Activated effector memory CD4-positive, alpha-beta T cell treated with anti-CD3 and anti-CD28 coated beads, Interleukin-2, amount 50 U/mL, for 16 hours (primary cell): ENCODE results near the gene NEK9.
A peak's percentile ranks its signal among the peaks of the same experiment; 100 is the strongest.
"Not testable (repeated sequence)": the region's sequence is repeated elsewhere in the genome, so short reads cannot be mapped to it uniquely, and the experiment has no call there.

Experiments
- DNase-seq: peaks from one replicate; pipeline ENCODE4 v3.0.0-alpha.2; 2020

The NEK9 gene

DNA sequence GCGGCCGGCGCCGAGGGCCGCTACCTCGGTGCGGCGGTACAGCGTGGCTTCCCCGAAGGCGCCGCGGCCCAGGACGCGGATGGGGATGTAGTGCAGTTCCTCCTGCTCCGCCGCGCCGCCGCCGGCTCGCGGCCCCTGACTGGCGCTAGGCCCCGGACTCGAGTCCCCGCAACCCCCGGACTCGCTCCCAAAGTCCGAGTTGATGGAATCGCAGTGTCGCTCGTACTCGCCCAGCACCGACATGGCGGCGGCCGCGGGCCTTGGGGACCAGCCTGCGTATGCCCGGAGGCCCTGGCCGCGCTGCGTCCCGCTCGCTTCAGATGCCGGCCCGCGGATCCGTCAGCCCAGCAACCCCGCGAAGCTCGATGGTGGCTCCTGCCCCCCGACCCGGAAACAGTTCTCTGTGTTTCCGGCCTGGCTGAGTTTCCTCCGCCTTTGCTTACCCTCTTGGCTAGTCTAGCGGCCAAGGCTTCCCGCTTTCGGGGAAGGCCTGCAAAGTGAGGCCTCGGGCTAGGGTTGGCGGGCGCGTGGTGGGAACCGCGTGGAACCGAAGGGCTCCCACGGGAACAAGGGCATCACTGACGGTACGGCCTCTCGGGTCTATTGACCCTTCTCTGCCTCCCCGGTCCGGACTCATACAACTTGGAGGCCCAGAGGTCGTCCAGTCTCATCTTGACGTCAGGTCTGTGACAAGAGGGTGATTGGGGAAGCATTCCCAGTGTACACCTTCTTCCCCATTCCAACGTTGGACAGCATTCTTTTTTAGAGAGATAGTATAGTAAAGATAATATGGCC lies at the start of gene NEK9:
Gene NEK9 (minus strand): TSS at position 370 of the 795 bp plus-strand sequence. CDS start 127 bp downstream, at position 243.
- DNase-seq, result peak; percentile 96

DNA sequence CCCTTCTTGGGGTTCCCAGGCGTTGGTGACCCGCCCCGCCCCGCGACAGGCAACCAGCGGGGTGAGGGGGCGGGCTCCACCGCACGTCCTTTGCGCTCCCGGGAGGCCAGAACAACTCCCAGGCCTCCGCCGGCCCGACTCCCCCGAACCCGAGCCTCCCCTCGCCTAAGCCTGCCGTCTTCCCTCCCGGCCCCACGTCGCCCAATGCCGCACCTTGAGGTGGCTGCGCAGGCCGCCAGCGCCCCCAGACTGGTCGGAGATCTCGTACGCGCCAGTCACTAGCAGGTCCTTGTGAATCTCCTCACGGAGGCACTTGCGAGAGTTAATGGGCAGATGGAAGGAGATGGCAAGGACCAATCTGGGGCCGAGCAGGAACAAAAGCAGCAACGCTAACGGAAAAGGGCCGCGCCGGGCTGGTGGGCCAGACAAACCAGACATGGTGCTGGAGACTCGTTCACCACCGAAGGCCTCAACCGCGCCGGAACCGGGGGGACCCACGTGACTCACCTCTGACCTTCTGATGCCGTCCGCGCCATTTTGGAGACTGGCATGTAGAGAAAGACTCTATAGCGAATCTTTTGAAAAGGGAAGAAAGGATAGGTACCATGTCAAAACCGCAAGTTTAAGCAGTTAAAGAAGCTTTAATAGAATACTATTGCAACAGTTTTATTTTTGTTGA lies 49.4 kb upstream of the NEK9 start, which contains the start of gene TMED10:
Gene TMED10 (minus strand): TSS at position 471 of the 679 bp plus-strand sequence. CDS start 33 bp downstream, at position 438.
- peak; percentile 97 for DNase-seq

DNA sequence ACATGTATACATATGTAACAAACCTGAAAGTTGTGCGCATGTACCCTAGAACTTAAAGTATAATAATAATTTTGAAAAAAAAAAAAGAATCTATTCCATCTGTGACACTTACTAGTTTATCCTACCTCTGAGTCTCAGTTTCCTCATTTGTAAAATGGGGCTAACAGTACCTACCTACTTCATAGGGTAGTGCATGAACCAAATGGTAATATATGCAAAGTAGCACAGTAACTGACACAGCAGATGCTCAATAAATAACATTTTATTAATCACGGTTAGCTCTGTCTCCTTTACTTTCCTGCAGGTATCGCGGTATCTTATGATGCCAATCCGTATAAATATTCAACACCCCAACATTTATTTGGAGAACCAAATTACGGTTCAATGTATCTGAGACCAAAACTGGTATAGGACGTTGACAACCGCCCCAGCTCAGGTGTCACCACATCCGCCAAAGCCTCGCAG lies 48.9 kb upstream of the NEK9 start:
- no peak for DNase-seq

DNA sequence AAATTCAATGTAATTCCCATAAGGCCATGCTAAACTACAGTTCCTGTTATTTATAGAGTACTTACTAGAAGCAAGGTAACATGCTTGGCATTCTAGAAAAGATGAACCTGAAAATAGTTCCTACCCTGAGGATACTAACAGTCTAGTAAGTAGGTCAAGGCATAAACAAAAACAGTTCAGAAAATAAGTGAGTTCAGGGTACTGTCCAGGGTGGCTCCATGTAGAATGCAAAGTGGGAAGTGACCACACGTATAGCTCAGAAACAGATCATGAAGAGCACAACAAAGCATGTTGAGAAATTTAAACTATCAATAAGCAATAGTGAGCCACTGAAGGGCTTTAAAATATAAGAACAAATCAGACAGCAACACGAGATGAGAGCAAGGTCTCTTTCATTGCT lies 47.2 kb upstream of the NEK9 start:
- DNase-seq, result no peak

DNA sequence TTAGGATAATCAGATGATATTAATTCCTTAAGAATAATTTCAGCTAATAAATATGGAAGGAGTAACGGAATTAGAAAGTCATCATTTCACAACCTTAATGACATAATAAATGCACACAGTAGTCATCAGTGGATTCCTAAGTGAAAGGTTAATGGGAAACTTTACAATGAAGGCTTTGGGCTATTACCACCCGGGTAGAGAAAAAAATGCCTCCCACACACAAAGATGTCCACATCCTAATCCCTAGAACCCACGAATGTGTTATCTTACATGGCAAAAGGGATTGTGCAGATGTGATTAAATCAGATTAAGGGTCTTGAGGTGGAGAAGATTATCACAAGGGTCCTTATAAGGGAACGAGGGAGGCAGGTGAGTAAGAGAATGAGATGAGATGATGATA lies 43.9 kb upstream of the NEK9 start:
- DNase-seq, result no peak

DNA sequence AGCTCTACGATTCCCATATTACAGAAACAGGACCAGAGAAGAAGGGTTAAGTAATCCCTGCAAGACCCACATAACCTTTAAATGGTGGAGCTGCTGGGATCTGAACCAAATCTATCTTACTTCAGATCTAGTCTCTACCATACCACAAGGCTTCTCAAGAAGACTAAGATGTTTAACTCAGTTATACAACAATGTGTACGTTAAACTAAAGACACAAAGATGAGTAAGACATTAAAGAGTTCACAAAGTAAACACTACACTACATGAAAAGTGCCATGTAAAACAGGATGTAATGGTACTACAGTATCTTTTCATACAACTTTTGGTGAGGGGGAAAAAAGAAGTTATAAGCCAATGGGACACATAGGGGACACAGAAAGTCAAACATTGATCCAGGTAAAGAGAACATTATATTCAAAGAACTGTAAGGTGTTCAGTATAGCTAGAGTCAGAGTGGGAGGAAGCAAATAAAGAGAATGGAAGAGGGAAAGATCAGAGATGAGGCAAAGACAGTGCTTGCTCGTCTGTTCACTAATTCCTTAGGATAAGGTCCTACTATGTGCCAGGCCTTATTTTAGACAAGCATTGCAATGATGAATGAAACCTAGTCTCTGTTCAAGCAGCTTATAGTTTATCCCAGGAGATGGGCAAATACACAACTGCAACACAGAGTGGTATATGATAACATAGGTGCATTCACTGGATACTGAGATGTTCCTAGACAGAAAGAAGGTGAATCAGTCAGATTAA lies 41.9 kb upstream of the NEK9 start:
- DNase-seq, result no peak

DNA sequence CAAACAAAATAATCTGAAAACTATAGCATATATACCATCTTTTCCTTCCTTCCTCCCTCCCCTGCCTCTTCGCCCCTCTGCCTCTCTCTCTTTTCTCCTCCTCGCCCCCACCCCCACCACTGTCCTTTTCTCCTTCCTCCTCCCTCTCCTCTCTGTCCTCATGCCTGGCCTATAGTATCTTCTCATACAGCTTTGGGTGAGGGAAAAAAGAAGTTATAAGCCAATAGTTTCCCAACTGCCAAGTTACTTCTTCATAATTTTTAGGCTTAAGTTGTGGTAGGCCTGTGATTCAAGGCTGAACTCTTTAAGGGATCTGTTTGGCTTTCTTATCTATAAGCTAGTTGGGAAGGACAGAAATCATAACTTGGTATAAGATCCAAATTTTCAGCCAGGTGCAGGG lies 40.5 kb upstream of the NEK9 start:
- no peak for DNase-seq

DNA sequence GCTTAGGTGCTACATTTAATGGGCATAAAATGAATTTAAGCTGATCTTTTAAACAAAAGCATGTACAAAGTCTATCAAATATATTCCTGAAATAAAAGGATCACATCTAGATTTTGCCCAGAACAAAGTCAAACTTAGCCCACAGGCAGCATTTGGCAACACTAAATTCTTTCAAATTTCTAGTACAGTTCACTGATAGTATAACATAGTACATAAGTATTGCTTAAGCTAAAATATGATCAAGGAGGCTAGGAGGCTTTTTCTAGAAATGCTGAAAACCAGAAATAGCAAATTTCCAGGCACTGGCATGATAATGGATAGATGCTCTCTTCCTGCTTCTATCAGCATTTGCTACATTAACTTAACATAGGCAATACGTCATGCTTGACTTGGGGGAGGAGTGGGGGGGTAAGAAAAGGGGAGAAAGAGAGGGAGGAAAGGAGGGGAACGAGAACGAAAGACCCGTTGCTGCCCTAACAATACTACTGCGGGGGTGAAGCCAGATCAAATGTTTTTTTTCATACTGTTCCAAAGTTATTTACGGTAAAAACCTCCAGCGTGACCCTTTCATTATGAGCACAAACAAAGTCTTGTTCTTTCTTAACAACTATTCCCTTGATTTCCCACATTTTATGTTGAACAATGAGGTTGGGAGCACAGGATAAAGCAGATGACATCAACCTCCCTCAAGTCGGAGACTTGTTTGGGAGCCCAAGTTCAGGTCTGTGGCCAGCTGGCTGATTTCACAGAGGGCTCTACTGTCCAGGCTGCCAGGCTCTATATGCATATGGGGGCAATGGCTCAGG lies 38.9 kb upstream of the NEK9 start:
- DNase-seq, result no peak

DNA sequence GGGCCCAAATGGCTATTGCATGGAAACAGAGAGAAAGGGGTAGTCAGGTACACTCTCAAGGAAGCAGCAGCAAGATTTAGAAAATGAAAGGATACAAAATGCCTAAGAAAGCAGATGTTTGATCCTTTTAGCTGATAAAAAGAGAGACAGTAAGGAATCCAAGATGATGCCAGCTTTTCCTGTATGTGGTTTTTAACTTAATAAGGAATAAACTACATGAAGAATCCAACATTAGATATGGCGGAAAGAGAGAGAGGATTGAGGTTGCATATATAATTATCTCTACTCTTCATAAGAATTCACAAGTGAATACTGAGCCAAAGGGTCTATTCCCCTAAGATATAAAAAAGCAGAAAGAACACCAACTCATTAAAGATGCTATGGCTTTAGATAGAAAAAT lies 38.0 kb upstream of the NEK9 start:
- DNase-seq, result no peak

DNA sequence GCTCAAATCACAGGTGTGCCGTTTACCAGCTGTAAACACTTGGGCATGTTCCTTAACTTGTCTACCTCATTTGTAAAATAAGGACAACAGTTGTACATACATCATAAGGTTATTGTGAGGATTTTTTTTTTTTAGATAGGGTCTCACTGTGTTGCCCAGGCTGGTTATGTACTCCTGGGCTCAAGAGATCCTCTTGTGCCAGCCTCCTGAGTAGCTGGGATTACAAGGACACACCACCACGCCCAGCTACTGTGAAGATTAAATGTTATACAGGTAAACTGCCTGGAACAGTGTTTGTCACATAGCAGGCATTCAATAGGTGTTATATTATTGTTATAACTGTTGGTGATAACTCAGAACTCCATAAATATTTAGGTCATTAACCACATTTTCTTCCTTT lies 36.8 kb upstream of the NEK9 start:
- DNase-seq, result no peak

DNA sequence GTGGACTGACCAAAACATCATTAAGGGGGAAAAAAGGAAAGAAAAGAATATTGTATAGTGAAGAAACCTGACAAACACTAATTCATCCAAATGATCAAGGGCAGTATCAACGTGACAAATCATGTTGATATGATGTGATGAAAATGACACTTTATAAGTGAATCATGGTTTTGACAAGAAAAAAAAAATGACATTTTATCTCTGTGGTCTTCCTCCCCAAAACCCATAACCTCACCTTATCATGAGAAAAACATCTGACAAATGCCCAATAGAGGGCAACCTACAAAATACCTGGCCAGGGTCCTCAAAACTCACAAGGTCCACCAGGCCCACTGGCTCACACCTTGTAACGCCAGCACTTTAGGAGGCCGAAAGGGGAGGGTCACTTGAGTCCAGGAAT lies 35.8 kb upstream of the NEK9 start:
- no peak for DNase-seq

DNA sequence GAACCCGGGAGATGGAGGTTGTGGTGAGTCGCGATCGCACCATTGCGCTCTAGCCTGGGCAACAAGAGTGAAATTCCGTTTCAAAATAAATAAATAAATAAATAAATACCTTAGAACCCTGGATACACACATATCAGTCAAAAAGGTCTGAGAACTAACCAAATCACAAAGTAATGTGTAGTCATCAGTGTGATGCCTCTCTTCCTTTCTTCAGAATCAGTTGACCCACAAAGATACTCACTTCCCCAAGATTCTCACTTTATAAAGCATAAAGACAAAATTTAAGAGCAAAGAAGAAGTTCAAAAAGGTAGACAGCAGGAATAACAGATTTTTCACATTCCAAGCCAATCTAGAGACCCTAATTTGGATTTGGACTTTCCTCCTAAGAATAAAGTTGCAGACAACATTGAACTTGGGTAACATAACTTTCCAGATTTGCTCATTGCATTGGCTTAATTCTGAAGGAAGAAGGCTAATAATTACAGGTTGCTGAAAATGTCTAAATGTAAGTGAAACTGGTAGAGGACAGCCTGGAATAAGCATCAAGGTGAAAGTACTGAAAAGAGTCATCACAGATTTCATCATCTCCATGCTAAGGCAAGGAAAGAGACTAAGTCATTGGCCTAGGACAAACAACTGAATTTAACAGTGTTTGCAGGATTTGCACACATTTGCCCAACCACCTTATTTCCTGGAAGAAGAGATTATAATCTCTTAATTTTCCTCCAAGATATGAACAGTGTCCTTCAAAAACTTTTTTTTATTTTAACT lies 32.2 kb upstream of the NEK9 start:
- DNase-seq, result no peak

DNA sequence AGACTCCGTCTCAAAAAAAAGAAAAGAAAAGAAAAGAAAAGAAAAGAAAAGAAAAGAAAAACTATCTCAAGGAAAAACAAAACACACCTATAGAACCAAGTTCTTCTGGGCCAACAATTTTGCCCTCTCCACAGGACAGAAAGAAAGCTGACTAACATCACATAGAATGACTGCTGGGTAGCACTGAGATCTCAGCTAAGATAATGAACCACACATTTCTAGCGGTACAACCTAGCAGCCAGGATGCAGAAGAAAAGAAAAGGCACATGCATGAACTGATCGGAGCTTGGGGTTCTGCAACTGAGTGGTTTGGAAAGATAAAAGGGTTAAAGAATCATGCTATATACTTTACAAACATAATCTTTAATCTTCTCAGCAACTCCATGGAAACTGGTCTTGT lies 30.1 kb upstream of the NEK9 start:
- DNase-seq, result no peak

DNA sequence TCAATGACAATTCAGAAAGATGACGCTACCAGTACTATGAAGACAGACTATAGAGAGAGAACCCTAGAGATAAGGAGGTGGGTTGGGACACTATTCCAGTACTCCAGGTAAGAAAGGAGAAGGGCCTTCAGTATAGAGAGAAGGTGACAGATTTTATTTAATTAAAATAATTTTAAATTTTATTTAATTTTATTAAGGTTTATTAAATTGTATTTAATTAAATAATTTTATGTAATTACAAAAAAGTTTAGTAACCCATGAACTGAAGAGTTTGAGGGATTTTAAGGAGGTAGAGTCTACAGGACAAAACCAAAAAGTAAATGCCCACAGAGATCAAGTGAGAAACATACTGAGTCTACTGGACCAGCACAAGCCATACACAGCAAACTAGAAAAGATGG lies 29.3 kb upstream of the NEK9 start:
- DNase-seq, result no peak

DNA sequence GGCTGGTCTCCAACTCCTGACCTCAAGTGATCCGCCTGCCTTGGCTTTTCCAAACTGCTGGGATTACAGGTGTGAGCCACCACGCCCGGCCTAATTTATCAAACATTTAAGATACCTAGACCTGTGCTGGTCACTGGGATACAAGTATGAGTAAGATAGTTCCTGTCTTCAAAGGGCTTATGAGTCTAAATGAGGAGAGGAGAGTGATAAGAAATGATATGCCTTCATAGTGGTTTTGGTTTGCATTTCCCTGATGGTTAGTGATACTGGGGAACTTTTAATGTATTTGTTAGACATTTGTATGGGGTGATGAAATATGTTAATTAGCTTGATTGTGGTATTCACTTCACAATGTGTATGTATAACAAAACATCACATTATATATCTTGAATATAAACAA lies 28.3 kb upstream of the NEK9 start:
- no peak for DNase-seq

DNA sequence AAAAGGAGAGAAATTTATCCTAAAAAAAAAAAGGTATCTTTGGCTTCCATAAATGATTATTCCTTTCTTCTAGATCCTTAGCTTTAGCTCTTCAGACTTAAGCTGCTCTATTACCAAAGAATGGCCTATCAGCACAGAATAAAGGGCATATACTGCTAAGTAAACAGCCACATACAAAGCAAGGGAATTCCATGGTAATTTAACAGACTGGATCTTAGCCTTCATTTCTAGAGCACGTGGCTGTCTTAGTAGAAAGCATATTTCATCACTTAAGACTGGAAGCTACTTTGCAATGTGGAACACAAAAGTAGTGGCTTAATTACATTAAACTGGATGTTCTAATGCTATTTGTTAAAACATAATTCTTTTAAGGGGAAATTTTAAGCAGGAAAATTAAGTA lies 26.4 kb upstream of the NEK9 start:
- DNase-seq, result no peak

DNA sequence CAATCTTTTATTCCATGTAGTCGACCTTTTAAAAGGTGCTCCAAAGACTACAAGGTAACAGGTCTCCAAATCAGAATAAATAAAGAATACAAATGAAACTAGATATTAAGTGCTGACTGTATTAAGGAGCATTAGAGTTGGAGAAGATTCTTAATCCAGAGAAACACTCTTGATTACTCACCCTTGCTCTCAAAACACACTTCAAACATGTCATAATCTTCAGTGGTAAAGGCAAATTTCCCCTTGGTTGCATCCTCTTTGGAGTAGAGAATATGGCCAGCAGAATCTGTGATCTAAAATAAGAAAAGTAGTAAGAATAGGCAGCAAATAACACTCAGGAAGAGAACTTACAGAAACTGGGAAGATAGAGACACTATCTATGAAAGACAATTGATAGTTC lies 25.0 kb upstream of the NEK9 start:
- DNase-seq, result no peak

DNA sequence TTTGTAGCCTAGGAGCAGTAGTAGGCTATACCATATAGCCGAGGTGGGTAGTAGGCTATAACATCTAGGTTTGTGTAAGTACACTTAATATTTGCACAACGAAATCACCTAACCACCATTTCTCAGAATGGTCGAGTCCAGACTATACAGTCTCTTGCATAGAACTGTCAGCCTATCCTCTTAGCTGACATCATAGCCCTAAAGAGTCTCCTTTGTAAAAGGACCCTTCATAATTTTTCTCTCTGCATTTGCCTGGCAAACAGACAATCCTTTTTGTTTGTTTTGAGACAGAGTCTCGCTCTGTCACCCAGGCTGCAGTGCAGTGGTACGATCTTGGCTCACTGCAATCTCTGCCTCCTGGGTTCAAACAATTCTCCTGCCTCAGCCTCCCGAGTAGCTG lies 23.8 kb upstream of the NEK9 start:
- not testable (repeated sequence) for DNase-seq

DNA sequence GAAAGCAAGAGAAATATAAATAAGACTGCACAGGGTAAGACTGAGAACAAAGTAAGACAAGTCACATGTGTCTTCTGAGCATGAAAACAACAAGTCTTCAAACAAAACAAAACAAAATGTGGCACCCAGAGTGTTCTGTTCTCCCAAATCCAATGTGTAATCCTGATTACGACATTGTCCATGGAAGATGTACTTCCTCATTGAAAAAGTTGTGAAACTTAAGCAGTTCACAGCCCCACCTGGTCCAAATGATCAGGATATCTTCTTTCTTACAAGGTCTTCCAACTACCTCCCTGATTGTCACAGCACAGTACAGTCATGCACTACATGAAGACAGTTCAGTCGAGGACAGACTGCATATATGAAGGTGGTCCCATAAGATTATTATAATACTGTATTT lies 23.3 kb upstream of the NEK9 start:
- DNase-seq, result no peak

DNA sequence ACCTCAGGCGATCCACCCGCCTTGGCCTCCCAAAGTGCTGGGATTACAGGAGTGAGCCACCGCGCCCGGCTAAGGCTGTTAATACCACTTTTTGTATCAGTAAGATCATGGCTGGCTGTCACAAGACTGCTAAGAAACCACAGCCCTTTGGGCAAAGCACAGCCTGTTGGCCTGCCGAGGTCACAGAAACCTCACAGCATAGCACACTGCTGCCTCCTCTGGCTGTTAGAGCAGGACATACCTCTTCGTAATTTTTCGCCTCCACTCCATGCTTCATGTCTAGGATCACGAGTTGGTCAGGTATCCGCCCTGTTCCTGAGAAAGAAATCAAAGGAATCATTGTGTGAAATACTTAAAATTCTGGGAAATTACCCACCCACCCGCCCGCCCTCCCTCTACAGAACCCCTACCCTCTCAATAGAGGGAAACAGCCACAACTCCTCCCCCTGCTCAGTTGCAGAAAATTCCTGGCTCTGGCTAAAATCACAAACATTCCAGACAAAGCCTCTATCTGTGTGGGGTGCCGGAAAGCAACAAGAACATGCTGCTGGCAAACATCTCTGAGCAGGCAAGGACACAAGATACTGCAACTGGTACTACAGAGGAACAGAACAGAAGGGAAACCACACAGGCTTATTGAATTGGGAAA lies 20.7 kb upstream of the NEK9 start:
- DNase-seq, result no peak

DNA sequence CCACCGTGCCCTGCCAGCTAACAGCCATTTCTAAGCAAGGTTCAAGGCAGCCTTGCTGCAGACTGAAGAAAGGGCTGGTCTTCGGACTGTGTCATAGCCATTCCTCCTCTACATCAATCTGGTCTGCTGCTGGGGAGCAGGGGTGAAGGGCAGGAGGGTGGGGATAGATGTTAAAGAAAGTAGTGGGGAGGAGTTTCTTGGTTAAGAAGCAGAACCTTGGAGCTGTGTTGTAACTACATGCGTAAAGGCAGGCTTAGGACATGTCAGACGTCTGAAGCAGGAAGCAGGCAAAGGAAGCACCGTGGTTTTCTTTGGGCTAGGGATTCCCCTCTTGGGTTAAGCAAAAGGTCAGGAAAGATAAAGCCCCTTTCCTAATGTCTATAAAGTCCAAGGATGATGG lies 18.1 kb upstream of the NEK9 start:
- no peak for DNase-seq
